Brain microvascular endothelial cell (primary cell): ENCODE measurements around the gene CCDC85C.

ENCODE experiments used
- DNase-seq: peaks from one replicate; pipeline ENCODE4 v3.0.0-alpha.2; 2020
- H3K27ac ChIP-seq: fragments of 250-450 bp; sonication (Bioruptor Pico); 2 replicates; pipeline ENCODE4 v1.5.1; 2020; ENCODE audit warnings: mild to moderate bottlenecking, moderate library complexity
- H3K27me3 ChIP-seq: fragments of 250-450 bp; sonication (Bioruptor Pico); replicated peaks from 2 replicates; pipeline ENCODE4 v1.5.1; 2020; ENCODE audit warnings: mild to moderate bottlenecking
- H3K36me3 ChIP-seq: fragments of 250-450 bp; sonication (Bioruptor Pico); replicated peaks from 2 replicates; pipeline ENCODE4 v1.5.1; 2020; ENCODE audit warnings: mild to moderate bottlenecking
- H3K4me3 ChIP-seq: 2 replicates; pipeline ENCODE4 v1.5.1; 2011; ENCODE audit warnings: low read depth, mild to moderate bottlenecking, control low read depth, low read length, moderate library complexity
- CTCF ChIP-seq: IDR thresholded peaks from 2 replicates; pipeline ENCODE4 v1.5.1; 2011; ENCODE audit warnings: low read depth, mild to moderate bottlenecking, moderate library complexity, low read length, control low read depth, inconsistent platforms; ENCODE audit errors: missing control alignments
- in situ Hi-C: cut with HindIII; loops from 2 replicates; pipeline ENCODE4 v1.10.0; 2017; ENCODE audit warnings: low sequenced_read_pairs, low pct_ligation_motif_present

CCDC85C gene

GRCh38 chr14:99513946-99514551, 90.0 kb downstream of the CCDC85C start:
- DNase-seq: no peak
- H3K27ac ChIP-seq: no peak overlapping the region
- in situ Hi-C loops: no loop called here

GRCh38 chr14:99513183-99513694, 90.8 kb downstream of the CCDC85C start:
- no peak overlapping the region for H3K27ac ChIP-seq
- H3K36me3 ChIP-seq: peaks cover 28% of the 10 kb centered on the region
- H3K4me3 ChIP-seq: no peak overlapping the region
- no peak for DNase-seq
- in situ Hi-C loops: no loop called here
- TF ChIP-seq CTCF: no peak
- H3K27me3 ChIP-seq: no peaks in the 10 kb centered on the region

More at GRCh38 chr14:99513946-99514551, 90.0 kb downstream of the CCDC85C start:
- H3K4me3 ChIP-seq: no peak overlapping the region
- H3K36me3 ChIP-seq: peaks cover 20% of the 10 kb centered on the region
- TF ChIP-seq CTCF: no peak
- H3K27me3 ChIP-seq: no peaks in the 10 kb centered on the region

- no peaks in the 10 kb centered on the region for H3K27me3 ChIP-seq
- no peak for DNase-seq
- peaks cover 34% of the 10 kb centered on the region for H3K36me3 ChIP-seq
- no peak for TF ChIP-seq CTCF
- H3K27ac ChIP-seq: no peak overlapping the region
- no peak overlapping the region for H3K4me3 ChIP-seq
- in situ Hi-C loops: no loop called here
Measured at GRCh38 chr14:99512571-99513182, 91.3 kb downstream of the CCDC85C start.

- no peak for DNase-seq
- peaks cover 40% of the 10 kb centered on the region for H3K36me3 ChIP-seq
- no peaks in the 10 kb centered on the region for H3K27me3 ChIP-seq
- H3K27ac ChIP-seq: no peak overlapping the region
- TF ChIP-seq CTCF: no peak
- in situ Hi-C loops: no loop called here
- H3K4me3 ChIP-seq: no peak overlapping the region
Measured at GRCh38 chr14:99512110-99512449, 91.9 kb downstream of the CCDC85C start.

GRCh38 chr14:99511421-99512109, 92.4 kb downstream of the CCDC85C start:
- peak; percentile 12 for DNase-seq
- Histone ChIP-seq H3K27ac (no peak overlapping the region), H3K36me3 (peaks cover 45% of the 10 kb centered on the region)

More at GRCh38 chr14:99511421-99512109, 92.4 kb downstream of the CCDC85C start:
- no peaks in the 10 kb centered on the region for H3K27me3 ChIP-seq
- no peak for TF ChIP-seq CTCF
- in situ Hi-C loops: no loop called here
- no peak overlapping the region for H3K4me3 ChIP-seq
